Subcutaneous abdominal adipose tissue (tissue), 5 donors: Measurements from ENCODE around the gene ATP1A4.

Experiments used
- H3K27ac ChIP-seq: one replicate; pipeline ENCODE4 v1.7.0; 2013; ENCODE audit warnings: low read depth, mild to moderate bottlenecking, inconsistent platforms, low read length, moderate library complexity
- H3K27me3 ChIP-seq, 5 donors: one replicate each; pipeline ENCODE4 v1.7.0; 2013; ENCODE audit warnings: low read length in 5 of 5, inconsistent platforms in 1 of 5; ENCODE audit not compliant: control insufficient read depth in 5 of 5, insufficient read depth in 4 of 5
- H3K36me3 ChIP-seq, 5 donors: one replicate each; pipeline ENCODE4 v1.7.0; 2013; ENCODE audit warnings: low read length in 5 of 5; ENCODE audit not compliant: control insufficient read depth in 5 of 5, insufficient read depth in 5 of 5
- H3K4me1 ChIP-seq, 5 donors: one replicate each; pipeline ENCODE4 v1.7.0; 2013; ENCODE audit warnings: low read length in 5 of 5, mild to moderate bottlenecking in 3 of 5, moderate library complexity in 1 of 5; ENCODE audit not compliant: control insufficient read depth in 5 of 5, insufficient read depth in 5 of 5
- H3K4me3 ChIP-seq, 5 donors: one replicate each; pipeline ENCODE4 v1.7.0; 2013; ENCODE audit warnings: low read length in 5 of 5, low read depth in 1 of 5
- H3K9ac ChIP-seq, 5 donors: one replicate each; pipeline ENCODE4 v1.7.0; 2013; ENCODE audit warnings: low read length in 5 of 5, mild to moderate bottlenecking in 4 of 5, moderate library complexity in 3 of 5
- H3K9me3 ChIP-seq, 5 donors: one replicate each; pipeline ENCODE4 v1.7.0; 2013; ENCODE audit warnings: low read length in 5 of 5; ENCODE audit not compliant: control insufficient read depth in 5 of 5
- donor health status: healthy.
- donor health status: healthy.
- donor health status: healthy.
- donor health status: healthy.
- donor health status: healthy.

Gene ATP1A4

DNA sequence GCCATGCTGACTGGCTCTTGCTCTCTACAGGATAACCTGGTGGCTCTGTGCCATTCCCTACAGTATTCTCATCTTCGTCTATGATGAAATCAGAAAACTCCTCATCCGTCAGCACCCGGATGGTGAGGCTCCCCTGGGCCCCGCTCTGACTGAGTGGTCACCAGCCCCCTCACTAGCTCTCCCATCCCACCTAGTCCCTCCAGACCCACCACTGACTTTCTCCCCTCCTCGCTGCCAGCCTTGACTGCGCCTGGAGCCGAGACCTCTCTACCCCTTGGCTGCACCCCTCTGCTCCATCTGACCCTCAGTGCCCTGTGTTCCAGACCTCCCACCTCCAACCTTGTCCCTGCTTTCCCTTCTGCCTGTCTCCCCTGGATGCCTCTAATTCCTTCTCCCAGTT, 34.8 kb downstream of the ATP1A4 start:
- Histone ChIP-seq H3K27ac (no peak overlapping the region), H3K9me3 (no peaks in the 10 kb centered on the region), H3K4me3 (no peak overlapping the region), H3K4me1 (peaks cover 0 to 11% (median 8%) of the 10 kb centered on the region in 5 donors), H3K36me3 (no peaks in the 10 kb centered on the region), H3K9ac (no peak overlapping the region), H3K27me3 (peaks cover 0 to 2% (median 0%) of the 10 kb centered on the region in 5 donors)

- no peaks in the 10 kb centered on the region for H3K9me3 ChIP-seq
- H3K27me3 ChIP-seq, result peaks cover 0 to 2% (median 0%) of the 10 kb centered on the region in 5 donors
- H3K9ac ChIP-seq, result no peak overlapping the region
- no peak overlapping the region for H3K27ac ChIP-seq
- no peaks in the 10 kb centered on the region for H3K36me3 ChIP-seq
- H3K4me1 ChIP-seq, result peaks cover 0 to 11% (median 8%) of the 10 kb centered on the region in 5 donors
- no peak overlapping the region for H3K4me3 ChIP-seq
These were observed 35.3 kb downstream of the ATP1A4 start for GRCh38 chr1:160186729-160187128.

GRCh38 chr1:160187407-160187806, 36.0 kb downstream of the ATP1A4 start:
- Histone ChIP-seq H3K9ac (no peak overlapping the region), H3K27me3 (peaks cover 0 to 2% (median 0%) of the 10 kb centered on the region in 5 donors), H3K36me3 (no peaks in the 10 kb centered on the region), H3K9me3 (no peaks in the 10 kb centered on the region), H3K4me3 (no peak overlapping the region), H3K27ac (no peak overlapping the region), H3K4me1 (peaks cover 0 to 11% (median 8%) of the 10 kb centered on the region in 5 donors)

GRCh38 chr1:160188341-160188740, 36.9 kb downstream of the ATP1A4 start:
- H3K27ac ChIP-seq, result no peak overlapping the region
- no peak overlapping the region for H3K9ac ChIP-seq
- H3K27me3 ChIP-seq, result peaks cover 0 to 2% (median 0%) of the 10 kb centered on the region in 5 donors
- no peaks in the 10 kb centered on the region for H3K9me3 ChIP-seq
- H3K4me3 ChIP-seq, result no peak overlapping the region
- H3K36me3 ChIP-seq, result no peaks in the 10 kb centered on the region
- H3K4me1 ChIP-seq, result peaks cover 0 to 17% (median 14%) of the 10 kb centered on the region in 5 donors

DNA sequence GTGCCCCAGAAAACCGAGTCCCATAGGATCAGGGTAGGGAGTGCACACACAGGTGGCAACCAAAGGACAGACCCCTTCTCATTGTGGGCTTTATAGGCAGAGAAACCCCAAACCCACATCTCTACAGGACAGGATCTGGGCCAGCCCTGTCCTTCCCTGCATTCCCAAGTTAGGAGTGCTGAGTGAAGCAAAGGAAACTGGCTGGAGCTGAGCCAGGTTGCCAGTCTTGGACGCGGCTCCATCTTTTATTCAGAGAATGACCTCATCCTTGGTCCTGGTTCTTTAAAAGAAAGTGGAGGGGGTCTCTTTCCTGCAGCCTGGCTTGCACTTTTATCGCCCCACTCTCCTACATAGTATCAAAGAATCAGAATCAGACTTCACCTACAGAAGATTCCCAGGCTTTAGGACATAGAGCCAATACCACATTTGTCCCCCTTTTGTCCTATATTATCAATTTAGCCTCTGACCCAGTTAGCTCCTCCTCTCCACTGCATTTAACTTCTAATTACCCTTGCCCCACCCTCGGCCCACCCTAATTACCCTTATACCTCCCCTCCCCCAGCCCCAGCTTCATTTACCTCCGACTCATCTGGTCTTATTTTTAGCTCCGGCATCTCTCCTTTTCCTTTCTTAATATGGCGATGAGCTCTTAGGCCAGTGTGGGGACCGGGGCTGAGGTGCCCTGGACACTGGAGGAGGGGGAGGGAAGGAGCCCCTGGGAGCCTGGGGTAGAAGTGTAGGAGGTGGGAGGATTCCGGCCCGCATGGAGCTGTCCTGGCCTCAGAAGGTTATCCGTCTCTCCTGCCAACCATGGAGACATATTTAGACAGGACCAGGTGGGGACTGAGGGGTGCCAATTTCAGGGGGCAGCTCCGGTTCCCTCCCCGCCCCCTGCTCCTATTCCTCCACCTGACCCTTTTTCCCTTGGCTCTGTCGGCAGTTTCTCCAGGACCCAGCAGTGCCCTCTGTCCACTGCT, 38.5 kb downstream of the ATP1A4 start, which contains the start of gene CASQ1:
CASQ1 (plus strand) TSS at position 927 of the 977 bp plus-strand sequence. CDS start 177 bp downstream, outside the sequence.
- H3K9ac ChIP-seq, result no peak within 1 kb of the TSS
- peaks cover 0 to 23% (median 19%) of the 10 kb centered on the region in 5 donors for H3K4me1 ChIP-seq
- H3K9me3 ChIP-seq, result no peaks in the 10 kb centered on the region
- H3K27me3 ChIP-seq, result peaks cover 0 to 5% (median 0%) of the 10 kb centered on the region in 5 donors
- no peaks in the 10 kb centered on the region for H3K36me3 ChIP-seq
- no peak within 1 kb of the TSS for H3K27ac ChIP-seq
- no peak within 1 kb of the TSS for H3K4me3 ChIP-seq

GRCh38 chr1:160191756-160192155, 40.4 kb downstream of the ATP1A4 start:
- Histone ChIP-seq H3K9ac (no peak overlapping the region), H3K27me3 (peaks cover 0 to 5% (median 0%) of the 10 kb centered on the region in 5 donors), H3K4me1 (peaks cover 0 to 23% (median 19%) of the 10 kb centered on the region in 5 donors), H3K27ac (no peak overlapping the region), H3K4me3 (no peak overlapping the region), H3K9me3 (no peaks in the 10 kb centered on the region), H3K36me3 (no peaks in the 10 kb centered on the region)

- H3K4me1 ChIP-seq, result peaks cover 0 to 23% (median 19%) of the 10 kb centered on the region in 5 donors
- peaks cover 0 to 5% (median 0%) of the 10 kb centered on the region in 5 donors for H3K27me3 ChIP-seq
- no peaks in the 10 kb centered on the region for H3K36me3 ChIP-seq
- no peak overlapping the region for H3K4me3 ChIP-seq
- H3K9ac ChIP-seq, result no peak overlapping the region
- H3K27ac ChIP-seq, result no peak overlapping the region
- H3K9me3 ChIP-seq, result no peaks in the 10 kb centered on the region
These were observed 40.8 kb downstream of the ATP1A4 start for GRCh38 chr1:160192234-160192633.

- no peaks in the 10 kb centered on the region for H3K9me3 ChIP-seq
- peak overlapping the region in 1 of 5 donors; percentile 38 for H3K9ac ChIP-seq
- peaks cover 0 to 25% (median 19%) of the 10 kb centered on the region in 5 donors for H3K4me1 ChIP-seq
- no peak overlapping the region for H3K27ac ChIP-seq
- peaks cover 0 to 5% (median 0%) of the 10 kb centered on the region in 5 donors for H3K27me3 ChIP-seq
- H3K4me3 ChIP-seq, result peak overlapping the region in 1 of 5 donors; percentile 19
- no peaks in the 10 kb centered on the region for H3K36me3 ChIP-seq
These were observed 41.9 kb downstream of the ATP1A4 start for GRCh38 chr1:160193091-160193819.

DNA sequence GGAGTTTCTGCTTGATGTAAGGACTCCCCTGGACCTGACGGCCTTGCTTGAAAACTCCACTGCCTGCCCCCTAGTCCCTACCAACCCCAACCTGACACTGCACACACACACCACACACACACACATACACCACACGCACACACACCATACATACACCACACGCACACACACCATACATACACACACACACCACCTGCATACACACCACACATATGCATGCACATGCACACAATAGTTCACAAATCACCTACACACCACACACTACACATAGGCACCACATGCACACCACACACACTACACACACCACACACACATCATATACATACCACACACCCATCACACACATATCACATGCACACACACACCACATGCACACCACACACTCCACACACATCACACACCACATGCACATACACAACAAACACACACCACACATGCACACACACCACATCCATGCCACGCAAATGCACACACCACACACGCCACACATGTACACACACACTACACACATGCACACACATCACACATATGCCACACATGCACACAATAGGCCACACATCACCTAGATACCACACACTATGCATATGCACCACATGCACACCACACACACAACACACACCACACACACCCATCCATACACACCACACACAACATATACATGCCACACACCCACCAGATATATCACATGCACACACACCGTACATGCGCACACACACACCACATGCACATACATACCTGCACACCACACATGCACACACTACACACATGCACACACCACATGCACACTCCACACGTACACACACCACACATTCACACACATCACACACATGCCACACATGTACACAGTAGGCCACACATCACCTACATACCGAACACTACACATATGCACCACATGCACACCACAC, 42.7 kb downstream of the ATP1A4 start:
- Histone ChIP-seq H3K27ac (no peak overlapping the region), H3K27me3 (peaks cover 0 to 5% (median 0%) of the 10 kb centered on the region in 5 donors), H3K4me3 (no peak overlapping the region), H3K4me1 (peaks cover 0 to 25% (median 19%) of the 10 kb centered on the region in 5 donors), H3K9me3 (no peaks in the 10 kb centered on the region), H3K36me3 (no peaks in the 10 kb centered on the region), H3K9ac (no peak overlapping the region)
